OCI-M1 (cell line): ENCODE data around the gene PIGM.

Experiments used
- DNase-seq: peaks from one replicate; lab custom pipeline; 2025; lab: John Stamatoyannopoulos, UW

PIGM gene

DNA sequence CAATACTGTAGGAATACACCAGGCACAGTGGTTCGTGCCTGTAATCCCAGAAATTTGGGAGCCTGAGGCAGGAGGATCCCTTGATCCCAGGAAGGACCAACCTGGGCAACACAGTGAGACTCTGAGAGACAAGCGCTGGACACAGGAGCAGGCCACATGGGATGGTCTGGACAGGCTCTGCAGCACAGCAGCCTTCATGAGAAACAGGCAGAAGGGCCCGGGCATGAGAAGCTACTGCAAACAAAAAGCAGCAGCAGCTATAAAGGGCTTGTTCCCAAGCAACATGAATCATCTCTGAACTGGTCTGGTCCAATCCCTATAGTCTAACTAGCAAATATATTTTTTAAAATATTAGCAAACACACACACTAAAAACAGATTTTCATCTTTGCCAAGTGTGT is 42.2 kb downstream of the PIGM start:
- no peak for DNase-seq

DNA sequence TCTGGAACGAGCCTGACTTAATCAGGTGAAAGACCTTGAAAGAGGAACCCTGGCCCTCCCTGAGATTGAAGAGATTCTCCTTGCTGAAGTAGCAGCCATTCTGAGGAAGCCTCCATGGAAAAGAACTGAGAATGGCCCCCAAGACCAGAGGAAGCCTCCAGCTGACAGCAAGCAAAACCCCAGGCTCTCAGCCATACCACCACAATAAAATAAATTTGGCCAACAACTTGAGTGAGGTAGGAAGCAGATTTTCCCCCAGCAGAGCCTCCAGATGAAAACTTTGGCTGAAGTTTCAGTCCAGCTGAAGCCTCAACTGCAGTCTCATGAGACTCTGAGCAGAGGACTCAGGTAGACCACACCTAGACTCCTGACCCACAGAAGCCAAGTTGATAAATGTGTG is 43.8 kb downstream of the PIGM start:
- no peak for DNase-seq

DNA sequence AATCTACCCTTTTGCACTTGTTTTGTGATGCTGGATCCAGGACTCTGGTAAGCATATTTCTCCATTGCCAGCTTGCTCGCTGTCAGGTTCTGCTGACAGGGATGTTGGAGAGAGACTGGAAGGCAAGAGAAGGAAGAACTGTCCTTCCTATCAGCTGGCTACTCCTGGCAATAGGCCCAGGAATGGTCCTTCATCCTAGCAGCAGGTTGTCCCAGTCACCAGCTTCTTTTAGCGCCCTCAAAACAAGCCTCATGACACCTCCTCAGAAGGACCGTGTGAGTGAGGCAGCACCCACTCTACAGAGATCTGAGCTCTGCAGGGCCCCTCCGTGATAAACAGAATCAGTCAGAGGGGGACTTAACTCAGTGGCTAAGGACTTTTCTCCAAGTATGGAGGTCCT is 44.6 kb downstream of the PIGM start:
- DNase-seq: no peak

DNA sequence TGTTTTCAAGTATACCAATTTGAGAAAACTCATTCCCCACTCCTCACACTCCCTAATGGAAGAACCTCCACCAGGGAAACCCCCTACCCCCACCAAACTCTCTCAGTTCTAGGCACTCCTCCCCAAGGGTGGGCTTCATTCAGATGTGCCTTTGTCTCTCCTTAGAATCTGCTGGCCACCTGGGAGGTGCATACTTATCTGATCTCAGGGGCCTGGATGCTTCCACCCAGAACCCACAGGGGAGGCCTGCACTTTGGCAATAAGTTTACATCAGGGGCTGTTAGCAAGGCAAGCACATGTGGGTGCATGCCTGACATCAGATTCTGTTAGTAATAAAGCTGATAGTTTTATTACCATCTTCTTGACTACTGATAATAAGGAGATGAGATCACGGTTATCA is 45.3 kb downstream of the PIGM start:
- DNase-seq: no peak

DNA sequence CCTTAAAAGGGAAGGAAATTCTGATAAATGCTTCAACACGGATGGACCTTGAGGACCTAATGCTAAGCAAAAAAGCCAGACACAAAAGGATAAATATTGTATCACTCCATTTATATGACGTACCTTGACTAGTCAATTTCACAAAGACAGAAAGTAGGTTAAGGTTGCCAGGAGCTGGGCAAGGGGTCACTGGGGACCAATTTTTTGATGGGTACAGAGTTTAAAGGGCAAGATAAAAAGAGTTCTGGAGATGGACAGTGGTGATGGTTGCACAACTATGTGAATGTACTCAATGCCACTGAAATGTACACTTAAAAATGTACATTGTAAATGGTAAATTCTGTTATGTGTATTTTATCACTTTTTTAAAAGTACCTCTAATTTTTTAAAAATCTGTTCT is 45.7 kb downstream of the PIGM start:
- DNase-seq: no peak

DNA sequence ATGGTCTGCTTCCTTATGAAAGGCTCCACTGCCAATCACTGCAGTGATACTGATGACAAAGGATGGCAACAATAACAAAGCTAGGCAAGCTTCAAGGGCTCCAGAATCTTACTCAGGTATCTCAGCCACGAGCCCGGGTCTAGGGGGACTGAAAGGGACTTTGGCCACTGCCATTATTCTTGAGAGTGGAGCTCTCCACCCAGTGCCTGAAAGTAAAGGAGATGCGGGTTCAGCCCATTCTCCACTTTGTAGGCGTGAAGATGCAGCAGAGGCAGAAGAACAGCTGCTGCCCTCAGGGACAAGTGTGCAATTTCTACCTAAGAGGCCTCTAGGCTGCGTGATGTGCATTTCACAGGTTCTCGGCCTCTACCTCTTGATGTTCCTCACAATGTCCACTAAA is 46.3 kb downstream of the PIGM start:
- DNase-seq: no peak

DNA sequence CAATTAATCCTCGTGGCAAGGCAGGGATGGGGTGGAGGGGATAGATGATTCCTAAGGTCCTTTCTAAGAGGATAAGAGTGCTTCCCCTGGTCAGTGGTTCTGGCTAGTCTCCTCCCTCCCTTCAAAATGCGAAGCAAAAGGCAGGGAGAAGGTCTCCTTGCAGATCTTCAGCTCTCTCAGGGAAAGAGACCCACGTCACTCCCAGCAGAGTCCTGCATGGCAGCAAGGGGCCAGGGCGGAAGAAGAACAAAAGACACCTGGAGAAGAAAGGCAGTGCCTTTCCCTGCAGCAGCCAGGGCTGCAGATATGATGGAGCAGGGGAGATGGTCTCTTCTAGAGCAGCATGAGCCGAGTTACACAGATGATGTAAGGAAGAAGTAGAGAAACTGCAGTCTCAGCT is 48.1 kb downstream of the PIGM start:
- DNase-seq: no peak

DNA sequence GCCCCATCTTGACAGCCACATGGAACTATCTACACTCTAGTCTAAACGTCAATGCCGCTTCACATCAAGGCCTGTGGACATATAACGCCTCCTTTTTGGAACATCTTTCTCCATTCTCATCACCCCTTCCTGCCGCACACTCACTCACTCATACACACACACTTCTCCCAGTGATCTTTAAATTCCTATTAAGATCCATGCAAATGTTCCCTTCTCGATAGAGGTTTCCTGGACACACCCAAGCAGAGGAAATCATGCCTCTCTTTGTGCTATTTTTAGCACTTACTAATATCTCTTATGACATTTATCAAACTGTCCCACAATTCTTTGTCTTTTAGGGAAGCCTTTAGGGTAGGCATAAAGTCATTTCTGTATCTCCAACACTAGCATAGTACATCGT is 49.5 kb downstream of the PIGM start:
- no peak for DNase-seq

DNA sequence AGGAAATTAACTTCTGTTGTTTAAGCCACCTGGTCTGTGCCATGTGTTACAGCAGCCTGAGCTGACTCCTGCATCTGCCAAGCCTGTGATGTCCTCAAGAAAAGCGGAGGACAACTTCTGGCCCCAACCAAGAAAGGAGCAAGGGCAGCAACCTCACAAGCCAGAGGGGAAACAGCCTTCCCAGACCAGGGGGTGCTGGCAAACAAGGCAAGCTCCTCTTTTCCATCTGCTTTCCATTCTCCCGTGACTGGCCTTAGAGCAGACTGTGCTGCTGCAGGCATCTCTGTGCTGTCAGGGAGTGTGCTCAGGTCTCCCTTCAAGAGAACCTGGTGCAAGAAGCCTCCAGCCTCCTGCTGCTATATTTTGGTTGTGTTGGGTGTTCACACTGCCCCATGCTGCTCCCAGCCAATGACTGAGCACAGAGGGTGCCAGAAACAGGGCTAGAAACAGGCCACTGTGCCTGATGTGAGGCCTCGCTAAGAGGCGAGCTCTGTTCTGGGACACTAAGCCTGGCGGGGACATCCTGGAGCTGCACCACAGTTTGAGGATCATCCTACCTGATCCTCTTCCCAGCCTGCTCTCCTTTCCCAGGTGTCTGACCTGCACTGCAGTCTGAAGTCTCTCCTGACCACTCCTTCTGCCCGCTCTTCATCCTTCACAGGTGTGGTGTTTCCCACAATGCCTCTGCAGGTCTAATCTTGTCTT is 50.3 kb downstream of the PIGM start:
- no peak for DNase-seq

DNA sequence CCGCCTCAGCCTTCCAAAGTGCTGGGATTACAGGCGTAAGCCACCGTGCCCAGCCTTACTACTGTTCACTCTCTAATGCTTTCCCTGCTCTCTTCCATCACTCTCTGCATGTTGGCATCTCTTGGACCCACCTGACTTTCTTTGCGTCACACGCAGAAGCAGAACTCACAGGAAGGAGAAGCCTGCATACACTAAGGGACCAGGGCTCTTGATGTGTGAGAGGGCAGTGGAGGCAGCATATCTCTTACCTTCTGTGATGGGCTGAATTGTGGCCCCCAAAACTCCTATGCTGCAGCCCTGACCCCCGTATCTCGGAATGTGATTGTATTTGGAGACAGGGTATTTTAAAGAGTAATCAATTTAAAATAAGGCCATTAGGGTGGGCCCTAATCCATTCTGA is 51.0 kb downstream of the PIGM start:
- no peak for DNase-seq

DNA sequence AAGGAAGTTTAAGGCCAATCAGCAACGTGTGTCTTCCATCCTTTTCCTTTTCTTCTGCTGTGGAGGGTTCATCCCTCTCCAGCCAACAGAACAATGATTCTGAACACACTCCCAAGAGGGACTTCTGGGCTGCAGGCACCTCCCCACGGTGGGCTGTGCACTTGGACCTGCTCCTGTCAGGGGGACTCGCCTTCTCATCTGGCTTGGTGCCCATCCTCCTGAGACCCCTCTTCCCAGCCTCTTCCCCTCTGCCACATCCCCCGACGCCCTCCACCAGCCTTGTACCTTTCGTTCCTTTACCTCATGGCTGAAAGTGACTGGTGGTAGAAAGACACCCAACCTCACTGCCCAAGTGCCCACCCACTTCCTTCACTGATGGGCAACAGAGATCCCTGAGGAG is 51.7 kb downstream of the PIGM start:
- DNase-seq: no peak

DNA sequence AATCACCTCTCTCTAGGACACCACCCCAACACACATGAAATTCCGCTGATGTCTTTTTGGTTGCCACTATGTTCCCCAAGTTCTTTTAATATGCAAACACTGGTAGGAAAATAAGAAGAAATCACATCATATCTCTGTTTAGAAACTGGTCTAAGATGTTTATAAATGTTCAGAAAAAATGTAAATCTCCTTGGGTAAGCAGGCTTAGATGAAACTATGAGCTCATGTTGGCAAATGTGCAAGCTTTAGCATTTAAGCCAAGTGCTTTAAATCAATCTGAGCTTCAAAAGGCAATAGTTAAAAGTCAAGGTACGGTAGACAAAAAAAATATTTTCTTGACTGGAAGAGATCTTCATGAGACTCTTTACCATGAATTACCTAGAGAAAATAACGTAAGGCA is 52.5 kb downstream of the PIGM start:
- DNase-seq: no peak

DNA sequence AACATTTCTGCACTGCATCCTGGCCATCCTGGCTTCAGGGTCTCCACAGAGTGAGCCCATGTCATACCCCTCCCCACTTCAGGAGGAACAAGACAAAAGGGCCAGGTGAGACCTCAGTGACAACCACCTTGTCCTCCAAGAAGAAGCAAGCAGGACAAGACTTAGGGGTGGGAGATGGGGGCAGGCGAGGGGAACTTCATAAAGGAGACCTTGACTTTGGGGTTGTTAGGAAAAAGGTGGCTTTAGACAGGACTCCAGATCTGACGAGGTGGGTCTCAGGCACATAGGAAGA is 53.7 kb downstream of the PIGM start:
- DNase-seq: no peak

DNA sequence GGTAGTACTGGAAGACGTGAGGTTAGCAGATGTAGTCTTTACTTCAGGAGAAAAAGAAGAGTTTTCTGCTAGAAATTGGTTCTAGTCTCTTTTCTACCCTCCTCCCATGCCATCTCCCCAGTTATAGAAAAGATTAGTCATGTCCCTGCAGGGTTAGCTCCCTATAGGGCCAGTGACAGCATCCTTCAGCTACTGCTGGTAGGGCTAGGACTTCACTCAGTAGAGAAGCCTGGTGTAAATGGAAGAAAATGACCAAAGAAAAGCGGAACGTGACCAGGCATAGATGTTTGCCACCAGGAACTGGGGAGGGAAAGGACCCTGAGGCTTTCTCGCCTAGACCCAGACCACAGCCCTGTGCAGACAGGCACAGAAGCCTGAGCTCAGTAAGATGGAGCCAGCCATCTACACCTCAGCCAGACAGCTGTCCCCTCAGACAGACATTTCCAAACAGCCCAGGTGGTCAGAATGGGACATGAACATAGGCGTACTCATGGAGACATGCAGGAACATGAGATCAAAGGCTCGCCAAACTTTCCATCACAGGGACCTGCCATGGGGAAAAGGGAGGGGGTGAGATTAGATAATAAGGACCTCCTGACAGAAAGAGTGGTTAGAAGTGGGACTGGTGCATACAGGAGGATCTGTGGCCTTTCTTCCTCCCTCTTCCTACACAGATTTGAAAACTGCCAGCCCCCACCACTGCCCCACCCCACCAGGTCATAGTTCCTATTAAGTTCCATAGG is 54.3 kb downstream of the PIGM start:
- no peak for DNase-seq
